ENCODE measurements around the gene OGFRL1. TPM values are rescaled to one million over a fixed set of nuclear protein-coding genes. Genes with fewer than 3 reads are reported as not detected.

The OGFRL1 gene
- total and polyA plus RNA-seq, 8 donors: 12.4 to 28.9 (median 14.7) TPM

GRCh38 chr6:71335544-71335943 is 46.9 kb downstream of the OGFRL1 start:
- no peaks in the 10 kb centered on the region for H3K27me3 ChIP-seq
- peak overlapping the region in 1 of 2 donors; percentile 20 for H3K27ac ChIP-seq
- H3K4me3 ChIP-seq: no peak overlapping the region
- H3K4me1 ChIP-seq: peaks cover 0 to 29% of the 10 kb centered on the region in 2 donors
- no peaks in the 10 kb centered on the region for H3K36me3 ChIP-seq
- no peak for ATAC-seq
- no peak for TF ChIP-seq CTCF (IDR thresholded peaks at IDR 0.05)
- H3K9me3 ChIP-seq: no peaks in the 10 kb centered on the region
- intact Hi-C loops (cut with DNase I): no loop called here
- no peak for DNase-seq

- TF ChIP-seq CTCF (IDR thresholded peaks at IDR 0.05): no peak
- Histone ChIP-seq H3K27me3 (no peaks in the 10 kb centered on the region), H3K27ac (no peak overlapping the region), H3K9me3 (no peaks in the 10 kb centered on the region), H3K36me3 (no peaks in the 10 kb centered on the region), H3K4me1 (peaks cover 0 to 27% of the 10 kb centered on the region in 2 donors), H3K4me3 (no peak overlapping the region)
- no peak for ATAC-seq
- intact Hi-C loops (cut with DNase I): no loop called here
- no peak for DNase-seq
Observed at GRCh38 chr6:71336901-71337300, 48.3 kb downstream of the OGFRL1 start.

- intact Hi-C loops (cut with DNase I): no loop called here
- no peaks in the 10 kb centered on the region for H3K36me3 ChIP-seq
- no peak overlapping the region for H3K4me3 ChIP-seq
- no peaks in the 10 kb centered on the region for H3K27me3 ChIP-seq
- DNase-seq (no peak), ATAC-seq (no peak)
- TF ChIP-seq CTCF (IDR thresholded peaks at IDR 0.05): no peak
- H3K9me3 ChIP-seq: no peaks in the 10 kb centered on the region
- H3K27ac ChIP-seq: no peak overlapping the region
- peaks cover 0 to 20% of the 10 kb centered on the region in 2 donors for H3K4me1 ChIP-seq
Observed at GRCh38 chr6:71338540-71339316, 50.1 kb downstream of the OGFRL1 start.

- DNase-seq: no peak
- intact Hi-C loops (cut with DNase I): no loop called here
Observed at GRCh38 chr6:71342772-71343171, 54.2 kb downstream of the OGFRL1 start.

More at GRCh38 chr6:71342772-71343171, 54.2 kb downstream of the OGFRL1 start:
- Histone ChIP-seq H3K27ac (no peak overlapping the region), H3K27me3 (no peaks in the 10 kb centered on the region), H3K4me1 (peaks cover 0 to 5% of the 10 kb centered on the region in 2 donors), H3K9me3 (no peaks in the 10 kb centered on the region), H3K4me3 (no peak overlapping the region), H3K36me3 (no peaks in the 10 kb centered on the region)
- no peak for ATAC-seq
- TF ChIP-seq CTCF (IDR thresholded peaks at IDR 0.05): no peak

All from left lung (tissue), 10 donors.